Upper lobe of left lung (tissue), 4 donors: ENCODE results near the gene BCKDHA.

Source experiments
- CTCF ChIP-seq, 6 experiments: fragments of 450-650 bp in 4 of 6; fragments of 200-600 bp in 2 of 6; sonication (generic) in 2 of 6; IDR thresholded peaks; one replicate each; pipeline ENCODE4 v1.5.1; 2016 to 2019; ENCODE audit warnings: antibody characterized with exemption in 6 of 6
- EP300 ChIP-seq, 4 donors: sonication (generic); formaldehyde crosslinking; IDR thresholded peaks; one replicate each; pipeline ENCODE4 v1.5.1; 2017; ENCODE audit warnings: antibody characterized with exemption in 4 of 4, control low read depth in 2 of 4
- POLR2A ChIP-seq, 4 donors: fragments of 450-650 bp; IDR thresholded peaks; one replicate each; pipeline ENCODE4 v1.5.1; 2016 to 2017; ENCODE audit warnings: antibody characterized with exemption in 4 of 4, mild to moderate bottlenecking in 2 of 4
- POLR2AphosphoS5 ChIP-seq, 2 donors: sonication (generic); formaldehyde crosslinking; IDR thresholded peaks; one replicate each; pipeline ENCODE4 v1.5.1; 2017; ENCODE audit warnings: antibody characterized with exemption in 2 of 2

- TF ChIP-seq POLR2A (IDR thresholded peaks at IDR 0.05) (peak in 1 of 4 donors; percentile 14), POLR2AphosphoS5 (IDR thresholded peaks at IDR 0.05) (no peak), CTCF (IDR thresholded peaks at IDR 0.05) (no peak), EP300 (IDR thresholded peaks at IDR 0.05) (no peak)
Measured at GRCh38 chr19:41425174-41426115, 27.8 kb downstream of the BCKDHA start.
